Brain microvascular endothelial cell (primary cell): ENCODE measurements around the gene MLLT1.

Source experiments
- DNase-seq: peaks from one replicate; pipeline ENCODE4 v3.0.0-alpha.2; 2020
- H3K27ac ChIP-seq: fragments of 250-450 bp; sonication (Bioruptor Pico); 2 replicates; pipeline ENCODE4 v1.5.1; 2020; ENCODE audit warnings: mild to moderate bottlenecking, moderate library complexity
- H3K27me3 ChIP-seq: fragments of 250-450 bp; sonication (Bioruptor Pico); replicated peaks from 2 replicates; pipeline ENCODE4 v1.5.1; 2020; ENCODE audit warnings: mild to moderate bottlenecking
- H3K36me3 ChIP-seq: fragments of 250-450 bp; sonication (Bioruptor Pico); replicated peaks from 2 replicates; pipeline ENCODE4 v1.5.1; 2020; ENCODE audit warnings: mild to moderate bottlenecking
- H3K4me3 ChIP-seq: 2 replicates; pipeline ENCODE4 v1.5.1; 2011; ENCODE audit warnings: low read depth, mild to moderate bottlenecking, control low read depth, low read length, moderate library complexity
- CTCF ChIP-seq: IDR thresholded peaks from 2 replicates; pipeline ENCODE4 v1.5.1; 2011; ENCODE audit warnings: low read depth, mild to moderate bottlenecking, moderate library complexity, low read length, control low read depth, inconsistent platforms; ENCODE audit errors: missing control alignments
- in situ Hi-C: cut with HindIII; loops from 2 replicates; pipeline ENCODE4 v1.10.0; 2017; ENCODE audit warnings: low sequenced_read_pairs, low pct_ligation_motif_present

Gene MLLT1

DNA sequence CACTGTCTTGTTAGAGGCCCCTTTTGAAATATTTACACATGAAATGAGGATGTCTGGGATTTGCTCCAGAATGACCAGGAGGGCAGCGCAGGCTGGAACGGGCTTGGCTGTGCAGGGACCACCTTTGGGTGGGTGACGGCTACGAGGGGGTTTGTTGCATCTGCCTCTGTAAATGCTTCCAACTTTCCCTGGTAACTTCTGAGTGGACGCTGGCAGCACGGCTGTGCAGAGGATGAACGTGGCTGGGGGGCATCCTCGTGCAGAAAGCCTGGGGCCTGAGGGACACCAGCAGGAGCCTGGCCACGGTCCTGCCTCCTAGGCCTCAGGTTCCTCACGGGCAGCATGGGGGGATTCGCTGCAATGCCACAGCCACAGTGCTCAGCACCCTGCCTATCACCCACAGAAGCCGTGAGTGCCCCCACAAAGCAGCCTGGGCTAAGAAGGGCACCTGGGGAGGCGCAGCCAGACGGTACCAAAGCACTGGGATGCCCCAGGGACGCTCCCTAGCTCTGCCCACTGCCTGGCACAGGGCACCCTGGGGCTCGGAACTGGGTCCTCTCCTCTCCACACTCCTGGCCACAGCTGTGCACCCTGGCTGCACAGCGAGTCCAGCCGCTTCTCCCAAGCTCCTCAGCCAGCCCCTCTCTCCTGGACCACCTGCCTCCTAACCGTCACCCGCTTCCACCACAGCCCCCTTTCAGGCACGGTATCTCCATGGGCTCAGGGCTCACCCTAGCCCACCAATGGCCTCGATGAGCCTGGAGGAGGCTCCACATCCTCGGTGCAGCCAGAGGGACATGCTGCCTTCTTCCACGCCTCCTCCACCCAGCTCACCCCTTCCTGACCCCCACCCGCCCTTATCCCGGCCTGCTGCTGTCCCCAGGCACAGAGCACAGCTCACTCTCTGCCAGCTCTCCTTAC is 44.5 kb downstream of the MLLT1 start:
- in situ Hi-C loops = loop anchor here (5.0 kb wide), 1 partner anchor 42 kb away; the partner anchor contains the start of gene MLLT1
- Histone ChIP-seq H3K27me3 (no peaks in the 10 kb centered on the region), H3K4me3 (no peak overlapping the region), H3K36me3 (no peaks in the 10 kb centered on the region), H3K27ac (no peak overlapping the region)
- no peak for TF ChIP-seq CTCF
- DNase-seq = no peak

DNA sequence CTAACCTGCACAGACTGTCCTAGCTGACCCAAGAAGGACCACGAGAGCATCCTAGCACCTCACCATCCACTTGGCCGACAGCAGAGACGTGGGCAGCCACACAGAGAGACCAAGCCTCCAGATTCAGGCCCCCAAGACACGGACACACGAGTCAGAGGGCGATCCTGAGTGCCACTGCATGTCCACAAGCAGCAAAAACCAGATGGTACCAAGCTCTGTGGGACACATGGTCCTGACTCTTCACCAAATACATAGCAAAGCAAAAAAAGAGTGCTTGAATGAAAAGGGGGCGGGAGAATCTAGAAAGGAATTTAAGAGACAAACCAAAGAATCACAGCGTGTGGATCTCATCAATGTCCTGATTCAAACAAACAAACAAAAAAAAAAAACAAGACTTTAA is 45.2 kb downstream of the MLLT1 start:
- in situ Hi-C loops = no loop called here
- no peak for TF ChIP-seq CTCF
- no peaks in the 10 kb centered on the region for H3K27me3 ChIP-seq
- H3K4me3 ChIP-seq = no peak overlapping the region
- H3K36me3 ChIP-seq = peaks cover 4% of the 10 kb centered on the region
- DNase-seq = no peak
- H3K27ac ChIP-seq = no peak overlapping the region

DNA sequence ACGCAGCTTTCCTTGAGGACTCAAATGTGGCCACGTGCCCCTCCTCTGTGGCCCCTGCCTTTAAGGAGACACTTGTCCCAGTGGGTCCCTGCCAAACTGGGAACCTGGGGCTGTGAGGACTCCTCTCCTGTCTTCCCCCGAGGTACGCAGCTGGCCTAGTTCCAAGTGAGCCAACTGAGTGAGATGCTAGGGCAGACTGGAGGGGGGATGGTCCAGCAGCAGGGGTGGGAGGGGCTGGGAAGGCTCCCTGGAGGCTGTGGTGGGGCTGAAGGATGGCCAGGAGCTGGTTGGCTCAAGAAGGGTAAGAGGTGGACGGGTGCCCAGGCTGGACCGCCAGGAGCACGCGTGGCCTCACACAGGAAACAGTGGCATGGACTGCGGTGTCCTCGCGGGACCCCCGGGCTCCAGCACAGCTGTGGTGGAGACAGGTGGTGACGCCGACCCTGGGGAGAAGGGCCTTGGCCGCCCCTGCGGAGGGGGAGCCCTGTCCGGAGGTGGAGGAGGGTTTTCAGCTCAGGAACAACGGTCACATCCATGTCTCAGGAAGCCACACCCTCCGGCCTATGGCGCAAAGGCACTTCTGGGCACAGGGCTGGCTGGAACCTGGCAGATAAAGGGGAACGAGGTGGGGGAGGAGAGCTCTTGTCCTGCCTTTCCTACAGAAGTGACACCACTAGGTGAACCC is 45.8 kb downstream of the MLLT1 start:
- H3K27ac ChIP-seq = no peak overlapping the region

DNA sequence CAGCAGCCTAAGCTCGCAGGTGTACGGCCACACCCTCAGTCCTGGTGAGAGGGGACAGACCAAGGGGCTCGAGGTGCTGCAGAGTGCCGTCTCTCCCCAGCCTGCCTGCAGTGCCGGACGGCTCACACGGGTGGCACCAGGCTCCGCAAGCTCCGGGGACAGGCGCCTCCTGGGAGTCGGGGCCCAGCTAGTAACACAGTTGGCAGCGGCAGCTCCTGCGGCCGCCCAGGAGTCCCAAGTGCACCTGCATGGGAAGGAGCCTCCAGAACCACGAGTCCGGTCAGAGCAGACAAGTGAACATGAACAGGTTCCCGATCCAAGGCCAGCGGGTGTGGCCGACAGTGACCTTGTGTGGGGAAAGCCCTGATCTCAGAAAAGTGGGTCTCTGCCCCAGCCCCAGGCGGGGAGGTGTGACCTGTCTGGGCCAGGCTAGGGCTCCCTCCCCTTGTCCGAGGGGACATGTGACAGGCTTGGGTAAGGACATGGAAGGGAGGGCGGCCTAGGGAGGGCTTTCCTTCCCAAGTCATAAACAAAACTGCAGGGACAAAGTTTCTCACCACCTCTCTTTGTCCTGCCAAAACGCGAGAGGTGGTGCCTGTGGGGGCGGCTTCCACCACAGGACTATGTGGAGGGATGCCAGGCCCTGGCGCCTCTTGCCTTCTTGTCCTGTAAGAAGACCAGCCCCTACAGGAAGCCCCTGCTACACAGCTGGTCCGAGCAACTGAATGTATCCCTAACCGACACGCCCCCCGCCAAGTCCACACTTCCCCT is 46.5 kb downstream of the MLLT1 start:
- Histone ChIP-seq H3K27me3 (no peaks in the 10 kb centered on the region), H3K36me3 (peaks cover 4% of the 10 kb centered on the region), H3K4me3 (no peak overlapping the region), H3K27ac (no peak overlapping the region)
- DNase-seq = no peak
- no peak for TF ChIP-seq CTCF
- in situ Hi-C loops = no loop called here

More for the DNA sequence above, 45.8 kb downstream of the MLLT1 start:
- Histone ChIP-seq H3K4me3 (no peak overlapping the region), H3K36me3 (peaks cover 4% of the 10 kb centered on the region), H3K27me3 (no peaks in the 10 kb centered on the region)
- no peak for TF ChIP-seq CTCF
- in situ Hi-C loops = no loop called here
- DNase-seq = no peak

DNA sequence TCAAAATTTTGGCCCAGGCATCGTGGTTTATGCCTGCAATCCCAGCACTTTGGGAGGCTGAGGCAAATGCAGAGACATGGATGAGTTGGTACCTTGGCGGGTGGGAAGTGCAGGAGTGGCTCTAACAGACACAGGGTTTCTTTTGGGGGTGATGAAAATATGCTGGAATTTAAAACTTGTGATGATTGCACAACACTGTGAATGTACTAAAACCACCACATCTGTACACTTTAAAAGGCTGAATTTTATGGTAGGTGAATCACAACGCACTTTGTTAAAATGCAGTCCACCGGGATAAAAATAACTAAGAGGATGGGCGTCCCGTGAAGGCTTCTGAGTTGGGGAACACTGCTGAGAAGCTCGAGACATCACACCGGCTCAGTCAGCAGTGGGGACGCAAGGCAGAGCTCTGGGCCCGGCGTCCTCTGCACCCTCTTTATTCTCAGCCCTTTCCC is 47.1 kb downstream of the MLLT1 start:
- peak; percentile 32 for DNase-seq
- no peak overlapping the region for H3K4me3 ChIP-seq
- H3K27ac ChIP-seq = no peak overlapping the region

More for the DNA sequence above, 47.1 kb downstream of the MLLT1 start:
- TF ChIP-seq CTCF = no peak
- Histone ChIP-seq H3K36me3 (peaks cover 4% of the 10 kb centered on the region), H3K27me3 (no peaks in the 10 kb centered on the region)
- in situ Hi-C loops = no loop called here
